Subcutaneous adipose tissue (tissue), 4 donors: Measurements from ENCODE around the gene PLCB2. TPM values are rescaled to one million over a fixed set of nuclear protein-coding genes. Genes with fewer than 3 reads are reported as not detected.

Experiments
- CTCF ChIP-seq: fragments of 450-650 bp; IDR thresholded peaks from one replicate; pipeline ENCODE4 v1.5.1; 2016; ENCODE audit warnings: low read depth, mild to moderate bottlenecking, control low read depth, antibody characterized with exemption, moderate library complexity
- total RNA-seq, 4 donors: library from RNA; depleted of rRNA; stranded (reverse); fragments of >200 nt; gene quantifications; one replicate each; pipeline ENCODE4 v1.1.0, GENCODE V29; 2016

Gene PLCB2
- total RNA-seq, 4 donors from 2014 or later, result 13.8 to 69.7 (median 20.2) TPM

GRCh38 chr15:40271685-40272484, 35.9 kb downstream of the PLCB2 start:
- TF ChIP-seq CTCF, result no peak

GRCh38 chr15:40270246-40270995, 37.3 kb downstream of the PLCB2 start:
- no peak for TF ChIP-seq CTCF

GRCh38 chr15:40269604-40270003, 38.1 kb downstream of the PLCB2 start:
- TF ChIP-seq CTCF, result no peak

- TF ChIP-seq CTCF, result no peak
Observed at GRCh38 chr15:40267670-40268069, 40.1 kb downstream of the PLCB2 start.

- no peak for TF ChIP-seq CTCF
Observed at GRCh38 chr15:40266828-40267304, 40.9 kb downstream of the PLCB2 start.

GRCh38 chr15:40265875-40266274, 41.9 kb downstream of the PLCB2 start:
- no peak for TF ChIP-seq CTCF

GRCh38 chr15:40265355-40265754, 42.4 kb downstream of the PLCB2 start:
- TF ChIP-seq CTCF, result no peak
